Neuronal stem cell (in vitro differentiated cells): Measurements from ENCODE around the gene COG4.

Experiments
- DNase-seq: peaks from one replicate; pipeline ENCODE4 v3.0.0-alpha.2; 2013; ENCODE audit warnings: low spot score
- H2AFZ ChIP-seq: one replicate; pipeline ENCODE4 v1.6.1; 2013; ENCODE audit warnings: mild to moderate bottlenecking, low read length, inconsistent platforms
- H2AK5ac ChIP-seq: 2 replicates; pipeline ENCODE4 v1.6.1; 2013; ENCODE audit warnings: low read depth, mild to moderate bottlenecking, inconsistent platforms, low read length, moderate library complexity, mixed read lengths
- H2BK120ac ChIP-seq: 2 replicates; pipeline ENCODE4 v1.6.1; 2013; ENCODE audit warnings: low read depth, mild to moderate bottlenecking, inconsistent platforms, low read length, moderate library complexity, mixed read lengths
- H2BK12ac ChIP-seq: one replicate; pipeline ENCODE4 v1.6.1; 2013; ENCODE audit warnings: low read length, inconsistent platforms
- H2BK15ac ChIP-seq: 2 replicates; pipeline ENCODE4 v1.6.1; 2013; ENCODE audit warnings: mild to moderate bottlenecking, low read length, inconsistent platforms, mixed read lengths
- H2BK5ac ChIP-seq: one replicate; pipeline ENCODE4 v1.6.1; 2013; ENCODE audit warnings: inconsistent platforms, mild to moderate bottlenecking, low read length, moderate library complexity
- H3K14ac ChIP-seq: one replicate; pipeline ENCODE4 v1.6.1; 2013; ENCODE audit warnings: low read length, inconsistent platforms
- H3K18ac ChIP-seq: 2 replicates; pipeline ENCODE4 v1.6.1; 2013; ENCODE audit warnings: low read length, inconsistent platforms
- H3K23ac ChIP-seq: 2 replicates; pipeline ENCODE4 v1.6.1; 2013; ENCODE audit warnings: low read depth, mild to moderate bottlenecking, mixed read lengths, low read length, inconsistent platforms; ENCODE audit not compliant: poor library complexity
- H3K27ac ChIP-seq: replicated peaks from 3 replicates; pipeline ENCODE4 v1.5.1; 2013; ENCODE audit warnings: low read length, inconsistent platforms
- H3K27me3 ChIP-seq, 3 experiments: 2 replicates each; pipeline ENCODE4 v1.6.1; 2013; ENCODE audit warnings: low read length in 3 of 3, mild to moderate bottlenecking in 2 of 3, inconsistent platforms in 1 of 3, low read depth in 1 of 3, mixed read lengths in 1 of 3, moderate library complexity in 1 of 3; ENCODE audit not compliant: control insufficient read depth in 3 of 3, insufficient read depth in 3 of 3
- H3K36me3 ChIP-seq, 2 donors: replicated peaks in 1 of 2; 2 replicates each; pipeline ENCODE4 v1.6.1; 2013; ENCODE audit warnings: low read length in 2 of 2; ENCODE audit not compliant: control insufficient read depth in 2 of 2, insufficient read depth in 2 of 2
- H3K4ac ChIP-seq: 2 replicates; pipeline ENCODE4 v1.6.1; 2013; ENCODE audit warnings: inconsistent platforms, mild to moderate bottlenecking, low read length, moderate library complexity
- H3K4me1 ChIP-seq, 2 donors: 1 replicate in 1 of 2; 2 replicates in 1 of 2; pipeline ENCODE4 v1.6.1; 2013; ENCODE audit warnings: low read length in 2 of 2, low read depth in 1 of 2; ENCODE audit not compliant: control insufficient read depth in 2 of 2, insufficient read depth in 1 of 2
- H3K4me2 ChIP-seq: one replicate; pipeline ENCODE4 v1.6.1; 2013; ENCODE audit warnings: mild to moderate bottlenecking, low read length, inconsistent platforms; ENCODE audit not compliant: insufficient read depth, poor library complexity, severe bottlenecking
- H3K4me3 ChIP-seq, 2 donors: 2 replicates each; pipeline ENCODE4 v1.5.1; 2013; ENCODE audit warnings: low read length in 2 of 2, mild to moderate bottlenecking in 2 of 2, inconsistent platforms in 1 of 2, moderate library complexity in 1 of 2
- H3K79me1 ChIP-seq: one replicate; pipeline ENCODE4 v1.6.1; 2013; ENCODE audit warnings: low read depth, mild to moderate bottlenecking, inconsistent platforms, low read length, moderate library complexity
- H3K9ac ChIP-seq: one replicate; pipeline ENCODE4 v1.6.1; 2013; ENCODE audit warnings: mild to moderate bottlenecking, low read depth, low read length, inconsistent platforms; ENCODE audit not compliant: poor library complexity
- H3K9me3 ChIP-seq, 2 donors: replicated peaks in 1 of 2; 2 replicates each; pipeline versions ENCODE3 to v1.6.1; 2013; ENCODE audit warnings: low read length in 2 of 2, mild to moderate bottlenecking in 2 of 2, inconsistent platforms in 1 of 2, low read depth in 1 of 2, mixed read lengths in 1 of 2, moderate library complexity in 1 of 2; ENCODE audit not compliant: control insufficient read depth in 2 of 2, insufficient read depth in 1 of 2
- H4K8ac ChIP-seq: one replicate; pipeline ENCODE4 v1.6.1; 2013; ENCODE audit warnings: low read depth, mild to moderate bottlenecking, inconsistent platforms, low read length, moderate library complexity
- H4K91ac ChIP-seq: one replicate; pipeline ENCODE4 v1.6.1; 2013; ENCODE audit warnings: low read length, low read depth, mild to moderate bottlenecking, inconsistent platforms; ENCODE audit not compliant: poor library complexity
- WGBS, 2 donors: extraction: QIAGEN DNeasy Blood & Tissue Kit; methylation state at CpG; one replicate each; pipeline ENCODE4 v1.1.7; 2013; ENCODE audit warnings: missing lambda C conversion rate in 2 of 2, mixed read lengths in 1 of 2; ENCODE audit not compliant: insufficient read length in 2 of 2, insufficient replicate concordance in 1 of 2; ENCODE audit errors: extremely low coverage in 2 of 2; 5-methylcytosine and 5-hydroxymethylcytosine counted together

Gene COG4

DNA sequence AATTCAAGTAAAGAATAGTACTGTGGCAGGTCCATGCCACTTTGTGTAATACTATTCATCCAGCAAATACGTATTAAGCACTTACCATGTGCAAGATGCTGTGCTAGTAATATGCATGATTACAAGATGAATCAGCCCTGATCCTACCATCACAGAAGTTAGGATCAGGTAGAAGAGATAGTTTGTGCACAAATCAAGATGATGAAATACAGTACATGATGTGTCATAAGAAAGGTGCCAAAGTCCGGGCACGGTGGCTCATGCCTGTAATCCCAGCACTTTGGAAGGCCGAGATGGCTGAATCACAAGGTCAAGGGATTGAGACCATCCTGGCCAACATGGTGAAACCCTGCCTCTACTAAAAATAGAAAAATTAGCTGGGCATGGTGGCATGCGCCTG, 10.9 kb downstream of the COG4 start:
- Histone ChIP-seq H3K27me3 (peaks cover 0 to 2% (median 0%) of the 10 kb centered on the region in 3 experiments), H3K4me2 (no peak overlapping the region), H3K4me3 (no peak overlapping the region), H4K8ac (no peak overlapping the region), H2AK5ac (no peak overlapping the region), H3K14ac (no peak overlapping the region), H3K9me3 (no peaks in the 10 kb centered on the region), H2BK15ac (no peak overlapping the region), H2AFZ (no peak overlapping the region), H3K18ac (no peak overlapping the region), H3K4ac (no peak overlapping the region), H2BK12ac (no peak overlapping the region), H3K4me1 (no peaks in the 10 kb centered on the region), H3K23ac (no peak overlapping the region), H3K9ac (no peak overlapping the region), H3K79me1 (no peaks in the 10 kb centered on the region), H3K27ac (no peak overlapping the region), H3K36me3 (peaks cover 24 to 94% of the 10 kb centered on the region in 2 donors), H2BK5ac (no peak overlapping the region), H2BK120ac (no peak overlapping the region), H4K91ac (no peak overlapping the region)
- no peak for DNase-seq
- WGBS, 2 donors, result no CpG with 5 or more reads among the region's 5 CpGs

DNA sequence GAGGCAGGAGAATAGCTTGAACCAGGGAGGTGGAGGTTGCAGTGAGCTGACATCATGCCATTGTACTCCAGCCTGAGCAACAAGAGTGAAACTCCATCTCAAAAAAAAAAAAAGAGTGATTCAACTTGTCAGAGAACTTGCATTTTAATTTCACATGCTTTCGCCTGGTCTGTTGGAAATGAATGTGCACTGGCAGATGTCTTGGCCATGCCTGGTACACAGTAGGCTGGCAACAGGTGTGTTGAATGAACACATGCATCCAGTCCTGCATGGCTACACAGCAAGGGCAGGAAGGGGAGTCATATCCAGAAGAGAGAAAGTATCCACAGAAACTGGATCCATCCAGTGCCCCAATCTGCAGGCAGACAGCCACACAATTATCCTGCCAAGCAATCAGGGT, 11.5 kb downstream of the COG4 start:
- Histone ChIP-seq H3K79me1 (no peaks in the 10 kb centered on the region), H3K4me2 (no peak overlapping the region), H3K9ac (no peak overlapping the region), H3K9me3 (no peaks in the 10 kb centered on the region), H2AFZ (no peak overlapping the region), H2AK5ac (no peak overlapping the region), H3K4ac (no peak overlapping the region), H3K27ac (no peak overlapping the region), H2BK120ac (no peak overlapping the region), H3K23ac (no peak overlapping the region), H3K4me1 (no peaks in the 10 kb centered on the region), H2BK5ac (no peak overlapping the region), H3K14ac (no peak overlapping the region), H4K91ac (no peak overlapping the region), H2BK12ac (no peak overlapping the region), H2BK15ac (no peak overlapping the region), H3K36me3 (peaks cover 25 to 94% of the 10 kb centered on the region in 2 donors), H4K8ac (no peak overlapping the region), H3K4me3 (no peak overlapping the region), H3K18ac (no peak overlapping the region), H3K27me3 (peaks cover 0 to 2% (median 0%) of the 10 kb centered on the region in 3 experiments)
- no peak for DNase-seq
- no CpG with 5 or more reads among the region's 1 CpG for WGBS, 2 donors

GRCh38 chr16:70510216-70510615, 13.1 kb downstream of the COG4 start:
- Histone ChIP-seq H2BK12ac (no peak overlapping the region), H3K27me3 (peaks cover 0 to 2% (median 0%) of the 10 kb centered on the region in 3 experiments), H3K18ac (no peak overlapping the region), H3K9me3 (no peaks in the 10 kb centered on the region), H3K27ac (no peak overlapping the region), H2AFZ (no peak overlapping the region), H3K36me3 (peaks cover 25 to 85% of the 10 kb centered on the region in 2 donors), H3K4me3 (no peak overlapping the region), H4K8ac (no peak overlapping the region), H2BK120ac (no peak overlapping the region), H3K4me1 (no peaks in the 10 kb centered on the region), H3K4ac (no peak overlapping the region), H3K79me1 (no peaks in the 10 kb centered on the region), H3K9ac (no peak overlapping the region), H2AK5ac (no peak overlapping the region), H3K14ac (no peak overlapping the region), H2BK5ac (no peak overlapping the region), H2BK15ac (no peak overlapping the region), H4K91ac (no peak overlapping the region), H3K23ac (no peak overlapping the region), H3K4me2 (no peak overlapping the region)
- DNase-seq, result no peak
- no CpG with 5 or more reads among the region's 3 CpGs for WGBS, 2 donors

- Histone ChIP-seq H4K8ac (no peak overlapping the region), H3K9ac (no peak overlapping the region), H3K4me2 (no peak overlapping the region), H2BK12ac (no peak overlapping the region), H3K18ac (no peak overlapping the region), H3K14ac (no peak overlapping the region), H3K9me3 (no peaks in the 10 kb centered on the region), H3K4me3 (no peak overlapping the region), H2BK15ac (no peak overlapping the region), H2BK5ac (no peak overlapping the region), H3K36me3 (peaks cover 20 to 81% of the 10 kb centered on the region in 2 donors), H3K23ac (no peak overlapping the region), H2BK120ac (no peak overlapping the region), H3K27me3 (peaks cover 0 to 2% (median 0%) of the 10 kb centered on the region in 3 experiments), H3K4me1 (no peaks in the 10 kb centered on the region), H2AFZ (no peak overlapping the region), H4K91ac (no peak overlapping the region), H3K4ac (no peak overlapping the region), H2AK5ac (no peak overlapping the region), H3K79me1 (no peaks in the 10 kb centered on the region), H3K27ac (no peak overlapping the region)
- no CpG with 5 or more reads among the region's 5 CpGs for WGBS, 2 donors
- no peak for DNase-seq
Observed at GRCh38 chr16:70508752-70509151, 14.6 kb downstream of the COG4 start.
